Dendritic cell treated with granulocyte-macrophage colony-stimulating factor and Interleukin-4, amounts not matched to agents 40 ng/mL and 50 ng/mL, for 4 days (primary cell): ENCODE data around the gene HRH2.
A peak's percentile ranks its signal among the peaks of the same experiment; 100 is the strongest.
"Not testable (repeated sequence)": the region's sequence is repeated elsewhere in the genome, so short reads cannot be mapped to it uniquely, and the experiment has no call there.

ENCODE experiments used
- H3K27ac Mint-ChIP-seq: one replicate; pipeline ENCODE4 v1.8.0; 2022; ENCODE audit warnings: mild to moderate bottlenecking, mixed read lengths
- H3K27me3 Mint-ChIP-seq: one replicate; pipeline ENCODE4 v1.8.0; 2022; ENCODE audit warnings: mild to moderate bottlenecking, mixed read lengths
- H3K36me3 Mint-ChIP-seq: one replicate; pipeline ENCODE4 v1.8.0; 2022; ENCODE audit warnings: low read depth, mixed read lengths
- H3K4me1 Mint-ChIP-seq: one replicate; pipeline ENCODE4 v1.8.0; 2022; ENCODE audit warnings: low read depth, mixed read lengths
- H3K4me3 Mint-ChIP-seq: one replicate; pipeline ENCODE4 v1.8.0; 2022; ENCODE audit warnings: mild to moderate bottlenecking, moderate library complexity, mixed read lengths
- H3K9me3 Mint-ChIP-seq: one replicate; pipeline ENCODE4 v1.8.0; 2022; ENCODE audit warnings: mixed read lengths
- intact Hi-C: fragments of 100-400 bp; cut with micrococcal nuclease; formaldehyde crosslinking; loops from one replicate; pipeline ENCODE4 v1.15.0; 2022

Gene HRH2

GRCh38 chr5:175657593-175658271 is at the start of gene HRH2:
Gene HRH2, plus strand, starts transcription at chr5:175658071. Its CDS starts 25,163 bp downstream, at chr5:175683234.
- Mint-ChIP-seq H3K4me1 (peaks cover 85% of the 10 kb centered on the region), H3K27me3 (no peaks in the 10 kb centered on the region), H3K9me3 (no peaks in the 10 kb centered on the region), H3K27ac (peak within 1 kb of the TSS; percentile 87), H3K36me3 (peaks cover 45% of the 10 kb centered on the region), H3K4me3 (peak within 1 kb of the TSS; percentile 99)
- intact Hi-C loops = loop anchor here (5.0 to 10.0 kb wide), 2 partner anchors 40 to 63 kb away; no protein-coding TSS in a partner anchor

GRCh38 chr5:175609526-175609925 is 48.3 kb upstream of the HRH2 start:
- intact Hi-C loops = no loop called here
- peaks cover 17% of the 10 kb centered on the region for H3K27me3 Mint-ChIP-seq
- H3K4me3 Mint-ChIP-seq = no peak overlapping the region

GRCh38 chr5:175610381-175610780 is 47.5 kb upstream of the HRH2 start:
- no peak overlapping the region for H3K4me3 Mint-ChIP-seq

More at GRCh38 chr5:175609526-175609925, 48.3 kb upstream of the HRH2 start:
- Mint-ChIP-seq H3K36me3 (no peaks in the 10 kb centered on the region), H3K9me3 (no peaks in the 10 kb centered on the region), H3K27ac (no peak overlapping the region), H3K4me1 (peaks cover 12% of the 10 kb centered on the region)

GRCh38 chr5:175610898-175611297 is 47.0 kb upstream of the HRH2 start:
- Mint-ChIP-seq H3K4me3 (no peak overlapping the region), H3K27ac (no peak overlapping the region), H3K9me3 (no peaks in the 10 kb centered on the region), H3K36me3 (no peaks in the 10 kb centered on the region), H3K4me1 (peaks cover 8% of the 10 kb centered on the region), H3K27me3 (peaks cover 10% of the 10 kb centered on the region)
- intact Hi-C loops = no loop called here

More at GRCh38 chr5:175610381-175610780, 47.5 kb upstream of the HRH2 start:
- Mint-ChIP-seq H3K27me3 (peaks cover 10% of the 10 kb centered on the region), H3K36me3 (no peaks in the 10 kb centered on the region), H3K9me3 (no peaks in the 10 kb centered on the region), H3K4me1 (peaks cover 12% of the 10 kb centered on the region), H3K27ac (no peak overlapping the region)
- intact Hi-C loops = no loop called here

GRCh38 chr5:175614223-175614815 is 43.6 kb upstream of the HRH2 start:
- intact Hi-C loops = no loop called here
- Mint-ChIP-seq H3K27ac (no peak overlapping the region), H3K9me3 (no peaks in the 10 kb centered on the region), H3K27me3 (peaks cover 10% of the 10 kb centered on the region), H3K4me3 (no peak overlapping the region), H3K4me1 (peaks cover 19% of the 10 kb centered on the region), H3K36me3 (no peaks in the 10 kb centered on the region)

GRCh38 chr5:175614861-175615260 is 43.0 kb upstream of the HRH2 start:
- Mint-ChIP-seq H3K9me3 (no peaks in the 10 kb centered on the region), H3K27ac (no peak overlapping the region), H3K27me3 (peaks cover 10% of the 10 kb centered on the region), H3K4me1 (peaks cover 19% of the 10 kb centered on the region), H3K36me3 (no peaks in the 10 kb centered on the region), H3K4me3 (no peak overlapping the region)
- intact Hi-C loops = no loop called here

- no peak overlapping the region for H3K27ac Mint-ChIP-seq
- H3K9me3 Mint-ChIP-seq = no peaks in the 10 kb centered on the region
- H3K27me3 Mint-ChIP-seq = peaks cover 7% of the 10 kb centered on the region
- peaks cover 19% of the 10 kb centered on the region for H3K4me1 Mint-ChIP-seq
- H3K36me3 Mint-ChIP-seq = no peaks in the 10 kb centered on the region
- intact Hi-C loops = no loop called here
- no peak overlapping the region for H3K4me3 Mint-ChIP-seq
Observed at GRCh38 chr5:175616083-175616482, 41.8 kb upstream of the HRH2 start.

- H3K27ac Mint-ChIP-seq, H3K36me3 Mint-ChIP-seq, H3K9me3 Mint-ChIP-seq, intact Hi-C loops, H3K27me3 Mint-ChIP-seq, H3K4me3 Mint-ChIP-seq: not testable (repeated sequence)
- peaks cover 19% of the 10 kb centered on the region for H3K4me1 Mint-ChIP-seq
Observed at GRCh38 chr5:175616527-175616926, 41.3 kb upstream of the HRH2 start.

- peak overlapping the region; percentile 42 for H3K27ac Mint-ChIP-seq
- intact Hi-C loops = no loop called here
- peaks cover 19% of the 10 kb centered on the region for H3K4me1 Mint-ChIP-seq
- H3K36me3 Mint-ChIP-seq = no peaks in the 10 kb centered on the region
- no peaks in the 10 kb centered on the region for H3K9me3 Mint-ChIP-seq
- H3K27me3 Mint-ChIP-seq = peaks cover 2% of the 10 kb centered on the region
- H3K4me3 Mint-ChIP-seq = no peak overlapping the region
Observed at GRCh38 chr5:175617447-175617846, 40.4 kb upstream of the HRH2 start.

GRCh38 chr5:175620527-175620926 is 37.3 kb upstream of the HRH2 start:
- intact Hi-C loops = no loop called here
- peaks cover 4% of the 10 kb centered on the region for H3K36me3 Mint-ChIP-seq
- H3K9me3 Mint-ChIP-seq = peaks cover 5% of the 10 kb centered on the region

GRCh38 chr5:175621971-175622370 is 35.9 kb upstream of the HRH2 start:
- peaks cover 20% of the 10 kb centered on the region for H3K9me3 Mint-ChIP-seq
- H3K4me3 Mint-ChIP-seq = no peak overlapping the region
- no peaks in the 10 kb centered on the region for H3K27me3 Mint-ChIP-seq
- peaks cover 14% of the 10 kb centered on the region for H3K4me1 Mint-ChIP-seq
- H3K27ac Mint-ChIP-seq = no peak overlapping the region
- peaks cover 12% of the 10 kb centered on the region for H3K36me3 Mint-ChIP-seq
- intact Hi-C loops = no loop called here

More at GRCh38 chr5:175620527-175620926, 37.3 kb upstream of the HRH2 start:
- Mint-ChIP-seq H3K4me1 (peaks cover 19% of the 10 kb centered on the region), H3K27me3 (no peaks in the 10 kb centered on the region), H3K27ac (no peak overlapping the region), H3K4me3 (no peak overlapping the region)

- Mint-ChIP-seq H3K27me3 (no peaks in the 10 kb centered on the region), H3K36me3 (peaks cover 12% of the 10 kb centered on the region), H3K9me3 (peaks cover 20% of the 10 kb centered on the region), H3K4me3 (no peak overlapping the region), H3K27ac (no peak overlapping the region), H3K4me1 (peaks cover 10% of the 10 kb centered on the region)
- intact Hi-C loops = no loop called here
Observed at GRCh38 chr5:175623088-175623487, 34.8 kb upstream of the HRH2 start.

- H3K27ac Mint-ChIP-seq = no peak overlapping the region
- peaks cover 9% of the 10 kb centered on the region for H3K4me1 Mint-ChIP-seq
- H3K27me3 Mint-ChIP-seq = no peaks in the 10 kb centered on the region
- peaks cover 20% of the 10 kb centered on the region for H3K9me3 Mint-ChIP-seq
- H3K36me3 Mint-ChIP-seq = peaks cover 12% of the 10 kb centered on the region
- intact Hi-C loops = no loop called here
- H3K4me3 Mint-ChIP-seq = no peak overlapping the region
Observed at GRCh38 chr5:175624316-175624715, 33.6 kb upstream of the HRH2 start.

- H3K9me3 Mint-ChIP-seq = peaks cover 33% of the 10 kb centered on the region
- H3K4me1 Mint-ChIP-seq = peaks cover 9% of the 10 kb centered on the region
- no peak overlapping the region for H3K27ac Mint-ChIP-seq
- no peaks in the 10 kb centered on the region for H3K27me3 Mint-ChIP-seq
- H3K36me3 Mint-ChIP-seq = peaks cover 12% of the 10 kb centered on the region
- intact Hi-C loops = no loop called here
- H3K4me3 Mint-ChIP-seq = no peak overlapping the region
Observed at GRCh38 chr5:175627005-175627404, 30.9 kb upstream of the HRH2 start.
